Measurements from ENCODE around the gene AAR2.

Gene AAR2

GRCh38 chr20:36203861-36204260, 32.4 kb upstream of the AAR2 start:
- H3K4me3 ChIP-seq (IDR thresholded peaks at IDR 0.05; ENCODE audit: insufficient read depth, low read depth, low read length), result no peak overlapping the region
- H3K79me2 ChIP-seq (ENCODE audit: insufficient read depth, low read depth), result no peaks in the 10 kb centered on the region
- H3K4me1 ChIP-seq (ENCODE audit: low read depth, poor library complexity, severe bottlenecking), result peaks cover 7% of the 10 kb centered on the region
- no peak overlapping the region for H3K9ac ChIP-seq
- H3K27ac ChIP-seq, result no peak overlapping the region
- no peak for TF ChIP-seq CTCF (conservative IDR thresholded peaks at IDR 0.05; ENCODE audit: low read depth, low read length)
- H3K4me2 ChIP-seq, result no peak overlapping the region
- no peak overlapping the region for H2AFZ ChIP-seq (ENCODE audit: low read depth)
- H3K27me3 ChIP-seq (ENCODE audit: insufficient read depth, low read depth), result no peaks in the 10 kb centered on the region
- H3K36me3 ChIP-seq (ENCODE audit: insufficient read depth), result no peaks in the 10 kb centered on the region
- no peaks in the 10 kb centered on the region for H4K20me1 ChIP-seq (ENCODE audit: insufficient read depth)

GRCh38 chr20:36205026-36205425, 31.3 kb upstream of the AAR2 start:
- no peaks in the 10 kb centered on the region for H4K20me1 ChIP-seq (ENCODE audit: insufficient read depth)
- no peaks in the 10 kb centered on the region for H3K36me3 ChIP-seq (ENCODE audit: insufficient read depth)
- H3K9ac ChIP-seq, result no peak overlapping the region
- no peak overlapping the region for H2AFZ ChIP-seq (ENCODE audit: low read depth)
- H3K4me3 ChIP-seq (IDR thresholded peaks at IDR 0.05; ENCODE audit: insufficient read depth, low read depth, low read length), result no peak overlapping the region
- no peak overlapping the region for H3K4me2 ChIP-seq
- H3K27ac ChIP-seq, result no peak overlapping the region
- TF ChIP-seq CTCF (conservative IDR thresholded peaks at IDR 0.05; ENCODE audit: low read depth, low read length), result no peak
- no peaks in the 10 kb centered on the region for H3K79me2 ChIP-seq (ENCODE audit: insufficient read depth, low read depth)
- peaks cover 7% of the 10 kb centered on the region for H3K4me1 ChIP-seq (ENCODE audit: low read depth, poor library complexity, severe bottlenecking)
- H3K27me3 ChIP-seq (ENCODE audit: insufficient read depth, low read depth), result no peaks in the 10 kb centered on the region

GRCh38 chr20:36206068-36206467, 30.2 kb upstream of the AAR2 start:
- H3K9ac ChIP-seq, result no peak overlapping the region
- no peaks in the 10 kb centered on the region for H3K79me2 ChIP-seq (ENCODE audit: insufficient read depth, low read depth)
- TF ChIP-seq CTCF (conservative IDR thresholded peaks at IDR 0.05; ENCODE audit: low read depth, low read length), result no peak
- H4K20me1 ChIP-seq (ENCODE audit: insufficient read depth), result no peaks in the 10 kb centered on the region
- no peak overlapping the region for H3K4me2 ChIP-seq
- H3K4me3 ChIP-seq (IDR thresholded peaks at IDR 0.05; ENCODE audit: insufficient read depth, low read depth, low read length), result no peak overlapping the region
- no peaks in the 10 kb centered on the region for H3K27me3 ChIP-seq (ENCODE audit: insufficient read depth, low read depth)
- H3K4me1 ChIP-seq (ENCODE audit: low read depth, poor library complexity, severe bottlenecking), result peaks cover 7% of the 10 kb centered on the region
- no peak overlapping the region for H2AFZ ChIP-seq (ENCODE audit: low read depth)
- no peak overlapping the region for H3K27ac ChIP-seq
- no peaks in the 10 kb centered on the region for H3K36me3 ChIP-seq (ENCODE audit: insufficient read depth)

- no peaks in the 10 kb centered on the region for H3K27me3 ChIP-seq (ENCODE audit: insufficient read depth, low read depth)
- no peaks in the 10 kb centered on the region for H3K79me2 ChIP-seq (ENCODE audit: insufficient read depth, low read depth)
- no peaks in the 10 kb centered on the region for H3K36me3 ChIP-seq (ENCODE audit: insufficient read depth)
- H3K27ac ChIP-seq, result no peak overlapping the region
- no peaks in the 10 kb centered on the region for H4K20me1 ChIP-seq (ENCODE audit: insufficient read depth)
- H3K4me3 ChIP-seq (IDR thresholded peaks at IDR 0.05; ENCODE audit: insufficient read depth, low read depth, low read length), result no peak overlapping the region
- no peak for TF ChIP-seq CTCF (conservative IDR thresholded peaks at IDR 0.05; ENCODE audit: low read depth, low read length)
- no peak overlapping the region for H3K4me2 ChIP-seq
- no peak overlapping the region for H2AFZ ChIP-seq (ENCODE audit: low read depth)
- peaks cover 7% of the 10 kb centered on the region for H3K4me1 ChIP-seq (ENCODE audit: low read depth, poor library complexity, severe bottlenecking)
- no peak overlapping the region for H3K9ac ChIP-seq
These were observed 29.6 kb upstream of the AAR2 start for GRCh38 chr20:36206641-36207040.

Measured in KMS-11 (cell line).